NCI-H1436 treated with DMSO at 0.1 percent for 48 hours (cell line): ENCODE data around the gene CCDC57.

Experiments used
- DNase-seq: peaks from one replicate; lab custom pipeline; 2025; lab: John Stamatoyannopoulos, UW

CCDC57 gene

DNA sequence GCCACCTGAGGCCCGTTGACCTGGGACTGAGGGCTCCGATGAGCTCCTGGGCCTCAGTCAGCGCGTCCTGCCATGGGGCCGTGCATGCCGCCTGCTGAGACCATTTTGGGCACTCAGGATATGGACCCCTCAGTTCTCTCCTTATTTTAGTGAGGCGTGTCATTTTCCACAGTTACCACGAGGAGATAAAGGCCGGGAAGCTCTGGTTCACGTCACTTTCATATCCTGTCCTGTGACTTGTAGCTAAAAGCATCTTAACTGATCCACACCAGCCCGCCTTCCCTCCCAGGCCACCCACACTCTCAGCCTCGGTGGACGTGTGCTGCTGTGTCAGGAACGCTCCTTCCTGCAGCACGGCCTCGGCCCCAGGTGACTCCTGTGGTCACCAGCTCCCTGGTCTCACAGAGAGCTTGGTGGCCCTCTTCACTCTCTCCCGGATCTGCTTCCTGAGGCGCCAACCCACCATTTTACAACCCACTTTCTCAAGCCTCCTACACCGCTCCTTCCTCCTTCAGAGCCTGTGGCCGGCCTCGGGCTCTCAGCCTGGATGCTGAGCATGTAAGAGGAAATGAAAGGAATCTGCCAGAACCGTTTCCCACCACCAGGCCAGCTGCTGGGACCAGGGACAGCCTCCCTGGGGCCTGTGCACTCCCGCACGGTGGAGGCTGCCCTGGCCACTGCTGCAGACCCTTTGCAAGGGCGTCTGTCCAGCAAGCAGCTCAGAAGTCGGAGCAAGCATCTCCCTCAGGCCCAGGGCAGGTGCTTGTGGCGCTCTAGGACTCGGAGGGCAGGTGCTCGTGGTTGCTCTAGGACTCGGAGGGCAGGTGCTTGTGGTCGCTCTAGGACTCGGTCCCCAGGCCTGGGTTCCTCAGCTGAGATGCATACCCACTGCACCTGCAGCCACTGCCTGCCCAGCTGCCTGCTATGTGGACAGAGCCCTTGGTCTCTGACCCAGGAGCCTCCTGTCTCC lies 90.7 kb downstream of the CCDC57 start:
- DNase-seq = no peak

DNA sequence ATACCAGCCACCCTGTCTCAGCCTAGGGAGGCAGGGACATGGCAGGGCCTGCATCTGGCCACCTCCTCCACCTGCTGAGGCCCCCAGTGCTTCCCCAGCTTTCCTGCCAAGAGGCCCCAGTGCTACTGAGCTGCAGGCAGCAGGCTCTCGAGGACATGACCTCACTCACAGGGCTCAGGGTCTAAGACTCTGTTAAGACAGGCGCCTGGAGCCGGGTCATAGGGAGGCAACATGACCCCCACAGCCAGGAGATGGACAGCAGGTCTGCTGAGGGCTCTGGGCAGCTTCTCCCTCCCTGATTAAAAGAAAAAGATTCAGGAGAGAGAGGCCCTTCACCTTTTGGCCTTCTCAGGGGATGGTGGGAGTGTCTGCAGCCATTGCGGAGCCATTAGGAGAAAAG lies 91.4 kb downstream of the CCDC57 start:
- no peak for DNase-seq

- no peak for DNase-seq
These were observed 92.5 kb downstream of the CCDC57 start for GRCh38 chr17:82120148-82120547.

DNA sequence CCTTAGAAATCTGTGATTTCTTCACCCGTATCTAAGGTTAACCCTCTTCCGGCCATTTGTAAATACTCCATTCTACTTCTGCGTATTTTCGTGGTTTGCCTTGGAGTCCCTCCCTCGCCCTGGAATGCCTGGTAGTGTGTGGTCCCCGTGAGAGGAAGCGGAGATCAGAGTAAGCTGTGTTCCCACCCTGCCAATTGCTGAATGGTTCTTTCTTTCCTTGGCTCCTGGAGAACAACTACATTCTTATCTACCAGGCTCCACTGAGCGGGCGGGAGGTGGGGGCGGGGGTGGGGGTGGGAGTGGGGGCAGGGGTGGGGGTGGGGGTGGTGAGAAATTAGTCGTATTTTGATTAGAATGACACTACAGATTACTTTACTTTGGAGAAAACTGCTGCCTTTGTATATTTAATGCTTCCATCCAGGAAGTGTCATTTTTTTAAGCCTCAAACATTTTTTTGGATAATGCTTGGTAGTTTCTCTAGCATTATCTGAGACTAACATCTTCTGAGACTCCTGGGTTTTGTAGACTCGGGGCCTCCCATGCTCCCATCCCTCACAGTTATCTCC lies 93.7 kb downstream of the CCDC57 start:
- no peak for DNase-seq

GRCh38 chr17:82118168-82118814 lies 94.4 kb downstream of the CCDC57 start:
- DNase-seq = no peak

DNA sequence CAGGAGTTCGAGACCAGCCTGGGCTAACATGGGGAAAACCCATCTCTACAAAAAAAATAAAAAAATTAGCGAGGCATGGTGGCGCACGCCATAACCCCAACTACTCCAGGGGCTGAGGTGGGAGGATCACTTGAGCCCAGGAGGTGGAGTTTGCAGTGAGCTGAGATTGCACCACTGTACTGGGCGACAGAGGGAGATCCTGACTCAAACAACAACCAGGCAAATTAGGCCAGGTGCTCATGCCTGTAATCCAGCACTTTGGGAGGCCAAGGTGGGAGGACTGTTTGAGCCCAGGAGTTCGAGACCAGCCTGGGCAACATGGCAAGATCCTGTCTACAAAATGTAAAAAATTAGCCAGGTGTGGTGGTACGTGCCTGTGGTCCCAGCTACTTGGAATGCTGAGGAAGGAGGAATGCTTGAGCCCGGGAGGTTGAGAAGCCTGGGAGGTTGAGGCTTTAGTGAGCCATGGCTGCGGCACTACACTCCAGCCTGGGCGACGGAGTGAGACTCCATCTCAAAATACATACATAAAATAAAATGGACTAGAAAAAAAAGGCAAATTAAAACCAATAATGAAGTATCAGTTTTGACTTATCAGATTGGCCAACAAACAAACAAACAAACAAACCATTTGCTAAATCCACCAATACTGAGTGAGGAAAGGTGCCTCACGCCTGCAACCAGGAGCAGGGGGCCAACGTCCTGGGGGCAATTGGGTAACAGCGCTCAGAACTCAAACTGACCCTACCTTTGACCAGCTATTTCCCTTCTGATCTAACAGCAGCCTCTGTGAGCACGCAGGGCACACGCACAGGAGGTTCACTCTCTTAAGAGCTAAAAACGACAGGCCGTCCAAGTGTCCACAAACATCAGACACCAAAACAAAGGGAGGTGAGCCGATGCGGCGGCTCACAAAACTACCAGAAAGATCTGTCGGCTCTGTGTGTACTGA lies 95.2 kb downstream of the CCDC57 start:
- DNase-seq = no peak

GRCh38 chr17:82116246-82116645 lies 96.4 kb downstream of the CCDC57 start:
- DNase-seq = no peak

DNA sequence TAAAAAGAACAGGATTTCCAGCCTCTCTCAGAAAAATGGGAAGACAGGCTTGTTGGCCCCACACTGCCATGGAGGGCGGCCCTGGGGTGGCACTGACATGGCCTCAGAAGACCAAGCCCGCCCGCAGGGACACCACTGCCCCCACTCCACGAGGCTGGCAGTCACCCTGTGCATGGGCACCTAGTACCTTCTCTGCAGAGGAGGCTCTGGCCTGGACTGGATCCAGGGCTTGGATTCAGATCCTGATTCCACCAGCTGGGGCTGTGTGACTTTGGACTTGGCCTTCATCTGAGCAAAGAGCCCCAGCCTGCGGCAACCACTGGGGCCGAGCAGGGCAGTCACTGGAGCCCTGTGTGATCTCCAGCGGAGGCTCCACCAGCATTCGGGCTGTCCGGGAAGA lies 97.8 kb downstream of the CCDC57 start:
- no peak for DNase-seq

DNA sequence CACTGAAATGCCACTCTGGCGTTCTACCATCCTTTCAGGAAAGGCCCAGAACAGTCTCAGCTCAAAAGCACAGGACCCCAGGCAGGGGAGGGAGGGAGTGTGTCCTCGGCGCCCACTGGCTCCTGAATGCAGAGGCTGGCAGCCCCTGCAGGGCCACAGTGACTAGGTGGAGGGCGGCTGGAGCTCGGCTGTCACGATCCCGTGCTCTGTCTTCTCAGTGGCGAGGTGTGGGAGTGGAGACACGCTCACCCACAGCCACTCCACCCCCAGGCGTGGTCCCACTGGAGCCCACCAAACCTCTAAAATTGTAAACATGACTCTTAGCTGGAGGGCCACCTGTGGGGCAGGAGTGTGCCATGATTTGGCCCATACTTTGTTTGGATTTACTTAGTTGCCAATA lies 98.2 kb downstream of the CCDC57 start:
- DNase-seq = no peak

- no peak for DNase-seq
These were observed 98.7 kb downstream of the CCDC57 start for GRCh38 chr17:82113941-82114340.

- no peak for DNase-seq
These were observed 99.2 kb downstream of the CCDC57 start for GRCh38 chr17:82113422-82113821.

- no peak for DNase-seq
These were observed 99.7 kb downstream of the CCDC57 start for GRCh38 chr17:82112914-82113311.

DNA sequence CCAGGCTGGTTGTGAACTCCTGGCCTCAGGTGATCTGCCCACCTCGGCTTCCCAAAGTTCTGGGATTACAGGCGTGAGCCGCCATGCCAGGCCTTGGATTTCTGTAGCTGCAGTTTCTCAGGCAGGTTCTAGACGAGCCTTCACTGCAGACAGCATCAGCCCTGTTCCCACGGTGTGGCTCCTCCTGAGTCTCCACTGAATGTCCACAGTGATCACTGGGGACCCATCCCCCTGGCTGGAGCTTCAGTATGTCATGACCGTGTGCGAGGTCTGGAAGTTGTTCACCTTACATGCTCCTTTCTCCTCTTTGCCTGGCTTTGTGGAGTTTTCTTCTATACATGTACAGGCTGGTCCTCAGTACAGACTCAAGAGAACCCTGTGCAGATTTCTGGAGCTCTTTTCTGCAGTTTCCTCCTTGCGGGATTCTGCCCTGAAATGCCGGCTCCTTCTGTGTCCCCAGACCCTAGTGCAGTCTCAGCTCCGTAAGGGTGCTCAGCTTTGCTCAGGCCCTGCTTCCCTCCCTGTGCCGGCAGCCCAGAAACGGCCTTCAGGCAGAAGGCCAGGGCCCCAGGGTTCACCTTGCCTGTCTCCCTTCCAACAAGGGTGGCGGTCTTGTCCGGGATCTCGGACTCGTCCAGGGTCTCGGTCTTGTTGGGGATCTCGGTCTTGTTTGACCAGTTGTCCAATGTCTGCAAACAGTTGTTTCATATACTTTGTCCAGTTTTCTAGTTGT lies 100.3 kb downstream of the CCDC57 start:
- no peak for DNase-seq

DNA sequence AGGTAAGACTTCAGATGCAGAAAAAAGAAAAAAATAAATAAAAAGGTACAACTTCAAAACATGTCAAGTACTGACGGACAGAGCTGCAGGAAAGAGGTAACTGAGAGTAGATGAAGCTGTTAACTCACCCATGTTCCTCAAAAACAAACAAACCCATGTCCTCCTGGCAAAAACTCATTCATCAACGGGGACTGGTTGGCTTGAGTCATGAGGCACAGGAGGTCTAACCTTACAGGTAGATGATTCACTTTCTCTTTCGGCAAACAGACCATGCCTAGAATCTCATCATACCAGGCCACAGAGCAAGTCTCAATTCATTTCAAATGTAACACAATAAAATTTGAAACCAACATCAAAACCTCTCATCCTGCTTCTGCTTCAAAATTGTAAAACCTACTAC lies 102.3 kb downstream of the CCDC57 start:
- DNase-seq = no peak

DNA sequence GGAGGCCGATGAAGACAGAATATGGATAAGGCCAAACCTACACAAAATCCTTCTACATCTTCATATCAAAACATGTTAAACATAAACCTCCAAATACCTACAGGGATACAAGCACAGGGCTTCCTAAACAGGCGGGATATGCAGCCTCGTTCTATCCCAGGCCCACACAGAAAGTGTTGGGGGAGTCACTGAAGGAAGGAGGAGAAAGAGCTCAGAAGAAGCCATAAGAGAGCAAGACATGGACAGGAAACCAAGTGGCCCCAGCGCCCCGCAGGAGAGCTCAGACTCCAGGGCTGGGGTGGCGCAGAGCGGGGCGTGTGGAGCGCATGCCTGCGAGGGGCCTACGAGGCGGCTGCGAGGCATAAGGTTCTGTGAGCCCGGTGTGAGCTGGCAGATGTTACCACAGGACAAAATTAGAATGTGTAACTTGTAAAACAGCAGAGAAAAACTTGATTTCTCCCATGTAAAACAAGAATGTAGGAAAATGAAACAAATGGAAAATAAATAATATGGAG lies 103.6 kb downstream of the CCDC57 start:
- no peak for DNase-seq

DNA sequence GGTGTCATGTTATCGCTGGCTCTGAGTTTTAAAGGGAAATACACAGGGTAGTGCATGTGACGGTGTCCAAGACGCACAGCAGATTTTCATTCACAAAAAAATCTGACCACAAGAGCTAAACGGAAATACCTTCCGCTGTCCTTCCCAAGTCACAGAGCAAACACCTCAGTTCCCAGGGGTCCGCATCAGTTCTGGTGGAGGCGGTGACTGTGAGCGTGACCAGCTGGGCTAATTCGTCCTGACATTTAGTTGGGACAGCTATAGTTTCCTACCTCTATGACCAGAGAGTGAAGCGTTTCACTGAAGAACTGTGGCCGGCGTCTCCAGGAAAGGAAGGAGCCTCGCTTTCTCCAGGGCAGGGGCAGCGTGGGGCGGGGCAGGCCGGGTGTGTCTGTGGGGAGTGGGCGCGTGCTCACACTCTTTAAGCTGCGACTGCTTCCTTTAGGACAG lies 104.1 kb downstream of the CCDC57 start:
- no peak for DNase-seq

- DNase-seq = no peak
These were observed 104.6 kb downstream of the CCDC57 start for GRCh38 chr17:82108038-82108437.

GRCh38 chr17:82107341-82107860 lies 105.2 kb downstream of the CCDC57 start:
- no peak for DNase-seq

DNA sequence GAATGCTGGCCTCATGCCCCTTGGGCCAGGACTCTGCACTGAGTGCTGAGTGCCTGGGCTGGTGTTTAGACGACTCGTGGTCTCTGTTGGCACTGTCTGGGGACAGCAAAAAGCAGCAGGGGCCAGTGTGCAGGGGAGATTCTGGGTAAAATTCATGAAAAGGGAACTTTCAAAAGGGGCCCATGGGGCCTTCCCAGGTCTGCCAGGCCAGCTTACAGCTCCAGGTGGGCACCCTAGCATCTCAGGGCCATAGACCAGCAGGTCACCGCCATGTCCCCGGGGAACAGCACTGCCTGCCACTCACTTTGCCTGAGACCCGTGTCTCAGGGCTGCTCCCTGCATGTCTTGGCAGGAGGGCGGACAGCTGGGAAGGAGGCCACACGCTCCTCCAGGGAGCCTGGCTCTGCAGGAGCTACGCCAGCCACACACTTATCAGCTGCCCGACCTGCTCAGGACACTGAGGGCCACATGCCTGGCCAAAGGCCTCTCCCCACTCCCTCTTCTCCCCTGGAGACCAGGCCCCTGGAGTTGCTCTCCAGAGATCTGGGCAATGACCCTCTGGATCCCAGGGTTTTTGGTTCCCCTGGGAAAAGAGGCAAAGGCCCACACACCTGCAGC lies 105.8 kb downstream of the CCDC57 start:
- no peak for DNase-seq
